Measurements from ENCODE around the gene PDZD4. TPM values are rescaled to one million over a fixed set of nuclear protein-coding genes. Genes with fewer than 3 reads are reported as not detected.

The PDZD4 gene
- total RNA-seq, 1 donor, result 0.43 TPM

GRCh38 chrX:153773741-153774575, 56.4 kb downstream of the PDZD4 start:
- no peak for DNase-seq (ENCODE audit: low read depth)
- H3K4me3 ChIP-seq (ENCODE audit: low read depth, low read length), result no peak overlapping the region
- no peak for TF ChIP-seq CTCF (IDR thresholded peaks at IDR 0.05; ENCODE audit: insufficient read depth, low read depth, low read length)

GRCh38 chrX:153773218-153773611, 57.1 kb downstream of the PDZD4 start:
- H3K4me3 ChIP-seq (ENCODE audit: low read depth, low read length), result no peak overlapping the region
- no peak for TF ChIP-seq CTCF (IDR thresholded peaks at IDR 0.05; ENCODE audit: insufficient read depth, low read depth, low read length)
- no peak for DNase-seq (ENCODE audit: low read depth)

- DNase-seq (ENCODE audit: low read depth), result no peak
Measured at GRCh38 chrX:153772316-153773217, 57.8 kb downstream of the PDZD4 start.

GRCh38 chrX:153771415-153772315, 58.7 kb downstream of the PDZD4 start:
- H3K4me3 ChIP-seq (ENCODE audit: low read depth, low read length), result no peak overlapping the region
- no peak for TF ChIP-seq CTCF (IDR thresholded peaks at IDR 0.05; ENCODE audit: insufficient read depth, low read depth, low read length)
- no peak for DNase-seq (ENCODE audit: low read depth)

More at GRCh38 chrX:153772316-153773217, 57.8 kb downstream of the PDZD4 start:
- no peak for TF ChIP-seq CTCF (IDR thresholded peaks at IDR 0.05; ENCODE audit: insufficient read depth, low read depth, low read length)
- H3K4me3 ChIP-seq (ENCODE audit: low read depth, low read length), result no peak overlapping the region

- no peak for DNase-seq (ENCODE audit: low read depth)
- TF ChIP-seq CTCF (IDR thresholded peaks at IDR 0.05; ENCODE audit: insufficient read depth, low read depth, low read length), result no peak
Measured at GRCh38 chrX:153770601-153771414, 59.5 kb downstream of the PDZD4 start.

More at GRCh38 chrX:153770601-153771414, 59.5 kb downstream of the PDZD4 start:
- H3K4me3 ChIP-seq (ENCODE audit: low read depth, low read length), result no peak overlapping the region

Data from fibroblast of villous mesenchyme (primary cell).